MM.1S (cell line): ENCODE results near the gene PALD1.

ENCODE experiments used
- DNase-seq: peaks from one replicate; pipeline ENCODE4 v3.0.0-alpha.2; 2015
- H2AFZ ChIP-seq: fragments of 300-600 bp; sonication (generic); 2 replicates; pipeline ENCODE4 v1.6.0; 2016; ENCODE audit warnings: antibody characterized with exemption, low read length
- H3F3A ChIP-seq: fragments of 300-600 bp; sonication (generic); 2 replicates; pipeline ENCODE4 v1.6.1; 2016; ENCODE audit warnings: mild to moderate bottlenecking, antibody characterized with exemption, low read length, moderate library complexity, mixed read lengths; ENCODE audit not compliant: insufficient read depth
- H3K27ac ChIP-seq: fragments of 300-600 bp; sonication (generic); 2 replicates; pipeline ENCODE4 v1.5.1; 2016; ENCODE audit warnings: mild to moderate bottlenecking, low read length
- H3K27me3 ChIP-seq: fragments of 300-600 bp; sonication (generic); replicated peaks from 2 replicates; pipeline ENCODE4 v1.6.0; 2016; ENCODE audit warnings: low read length; ENCODE audit not compliant: insufficient read depth
- H3K36me3 ChIP-seq: fragments of 300-600 bp; sonication (generic); replicated peaks from 2 replicates; pipeline ENCODE4 v1.6.1; 2016; ENCODE audit warnings: mild to moderate bottlenecking, low read length, mixed read lengths; ENCODE audit not compliant: insufficient read depth
- H3K4me1 ChIP-seq: fragments of 300-600 bp; sonication (generic); 2 replicates; pipeline ENCODE4 v1.6.1; 2016; ENCODE audit warnings: low read length, mixed read lengths
- H3K4me2 ChIP-seq: fragments of 300-600 bp; sonication (generic); 2 replicates; pipeline ENCODE4 v1.6.0; 2016; ENCODE audit warnings: low read depth, low read length
- H3K4me3 ChIP-seq: fragments of 300-600 bp; sonication (generic); 2 replicates; pipeline ENCODE4 v1.5.1; 2016; ENCODE audit warnings: low read length, mixed read lengths
- H3K79me2 ChIP-seq: fragments of 300-600 bp; sonication (generic); 2 replicates; pipeline ENCODE4 v1.6.1; 2016; ENCODE audit warnings: mixed run types, low read length, mixed read lengths
- H3K9ac ChIP-seq: fragments of 300-600 bp; sonication (generic); 2 replicates; pipeline ENCODE4 v1.6.1; 2016; ENCODE audit warnings: low read length, mixed read lengths
- H3K9me2 ChIP-seq: fragments of 300-600 bp; sonication (generic); replicated peaks from 2 replicates; pipeline ENCODE4 v1.6.1; 2016; ENCODE audit warnings: mild to moderate bottlenecking, low read length, mixed read lengths; ENCODE audit not compliant: insufficient read depth
- H3K9me3 ChIP-seq: fragments of 300-600 bp; sonication (generic); replicated peaks from 2 replicates; pipeline ENCODE4 v1.6.1; 2016; ENCODE audit warnings: mild to moderate bottlenecking, low read length, mixed read lengths; ENCODE audit not compliant: insufficient read depth
- H4K20me1 ChIP-seq: fragments of 300-600 bp; sonication (generic); 2 replicates; pipeline ENCODE4 v1.6.1; 2016; ENCODE audit warnings: mild to moderate bottlenecking, low read length, moderate library complexity, mixed read lengths; ENCODE audit not compliant: insufficient read depth
- EZH2 ChIP-seq: fragments of 300-600 bp; sonication (generic); optimal IDR thresholded peaks from 2 replicates; pipeline ENCODE3; 2017; ENCODE audit warnings: low read depth, mild to moderate bottlenecking, antibody characterized with exemption, low read length, mixed read lengths
- EZH2phosphoT487 ChIP-seq: fragments of 300-600 bp; sonication (generic); IDR thresholded peaks from 2 replicates; pipeline ENCODE4 v1.6.1; 2018; ENCODE audit warnings: antibody characterized with exemption, low read length
- TF ChIP-seq, protein P1 (sequence below): fragments of 300-600 bp; sonication (generic); IDR thresholded peaks from 2 replicates; pipeline ENCODE4 v1.5.1; 2016; ENCODE audit warnings: antibody characterized with exemption, low read length, mixed read lengths

The PALD1 gene

GRCh38 chr10:70566515-70567290, 88.1 kb downstream of the PALD1 start:
- no peaks in the 10 kb centered on the region for H3F3A ChIP-seq
- no peak overlapping the region for H2AFZ ChIP-seq
- H3K9ac ChIP-seq, result no peak overlapping the region
- TF ChIP-seq, protein P1, sequence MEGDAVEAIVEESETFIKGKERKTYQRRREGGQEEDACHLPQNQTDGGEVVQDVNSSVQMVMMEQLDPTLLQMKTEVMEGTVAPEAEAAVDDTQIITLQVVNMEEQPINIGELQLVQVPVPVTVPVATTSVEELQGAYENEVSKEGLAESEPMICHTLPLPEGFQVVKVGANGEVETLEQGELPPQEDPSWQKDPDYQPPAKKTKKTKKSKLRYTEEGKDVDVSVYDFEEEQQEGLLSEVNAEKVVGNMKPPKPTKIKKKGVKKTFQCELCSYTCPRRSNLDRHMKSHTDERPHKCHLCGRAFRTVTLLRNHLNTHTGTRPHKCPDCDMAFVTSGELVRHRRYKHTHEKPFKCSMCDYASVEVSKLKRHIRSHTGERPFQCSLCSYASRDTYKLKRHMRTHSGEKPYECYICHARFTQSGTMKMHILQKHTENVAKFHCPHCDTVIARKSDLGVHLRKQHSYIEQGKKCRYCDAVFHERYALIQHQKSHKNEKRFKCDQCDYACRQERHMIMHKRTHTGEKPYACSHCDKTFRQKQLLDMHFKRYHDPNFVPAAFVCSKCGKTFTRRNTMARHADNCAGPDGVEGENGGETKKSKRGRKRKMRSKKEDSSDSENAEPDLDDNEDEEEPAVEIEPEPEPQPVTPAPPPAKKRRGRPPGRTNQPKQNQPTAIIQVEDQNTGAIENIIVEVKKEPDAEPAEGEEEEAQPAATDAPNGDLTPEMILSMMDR, result no peak
- peaks cover 3% of the 10 kb centered on the region for H3K36me3 ChIP-seq
- no peaks in the 10 kb centered on the region for H3K9me2 ChIP-seq
- no peaks in the 10 kb centered on the region for H4K20me1 ChIP-seq
- no peak overlapping the region for H3K4me3 ChIP-seq
- H3K4me2 ChIP-seq, result no peak overlapping the region
- H3K79me2 ChIP-seq, result no peaks in the 10 kb centered on the region
- no peaks in the 10 kb centered on the region for H3K4me1 ChIP-seq
- H3K27ac ChIP-seq, result no peak overlapping the region
- H3K27me3 ChIP-seq, result no peaks in the 10 kb centered on the region
- DNase-seq, result no peak
- H3K9me3 ChIP-seq, result no peaks in the 10 kb centered on the region

GRCh38 chr10:70567603-70568002, 89.0 kb downstream of the PALD1 start:
- H3K4me1 ChIP-seq, result no peaks in the 10 kb centered on the region
- TF ChIP-seq EZH2 (no peak), EZH2phosphoT487 (no peak)
- TF ChIP-seq, protein P1, result no peak
- H3K79me2 ChIP-seq, result no peaks in the 10 kb centered on the region
- no peaks in the 10 kb centered on the region for H4K20me1 ChIP-seq
- H3K36me3 ChIP-seq, result peaks cover 3% of the 10 kb centered on the region
- no peak overlapping the region for H3K9ac ChIP-seq
- H3K4me3 ChIP-seq, result no peak overlapping the region
- no peak overlapping the region for H3K27ac ChIP-seq
- H2AFZ ChIP-seq, result no peak overlapping the region
- H3F3A ChIP-seq, result no peaks in the 10 kb centered on the region
- H3K4me2 ChIP-seq, result no peak overlapping the region
- no peaks in the 10 kb centered on the region for H3K9me3 ChIP-seq
- H3K9me2 ChIP-seq, result no peaks in the 10 kb centered on the region
- DNase-seq, result no peak
- H3K27me3 ChIP-seq, result no peaks in the 10 kb centered on the region

- TF ChIP-seq EZH2phosphoT487 (no peak), EZH2 (no peak)
- TF ChIP-seq, protein P1, result no peak
Measured at GRCh38 chr10:70568113-70568512, 89.5 kb downstream of the PALD1 start.

More at GRCh38 chr10:70568113-70568512, 89.5 kb downstream of the PALD1 start:
- 0 out of 2 replicates have a peak, but pooled peaks cover 1% of the 10 kb centered on the region for H3K4me1 ChIP-seq
- no peak overlapping the region for H3K9ac ChIP-seq
- no peak overlapping the region for H3K4me3 ChIP-seq
- no peaks in the 10 kb centered on the region for H3K9me2 ChIP-seq
- DNase-seq, result no peak
- H3K27me3 ChIP-seq, result no peaks in the 10 kb centered on the region
- H3K36me3 ChIP-seq, result peaks cover 3% of the 10 kb centered on the region
- no peak overlapping the region for H3K27ac ChIP-seq
- H3K79me2 ChIP-seq, result no peaks in the 10 kb centered on the region
- H3K9me3 ChIP-seq, result no peaks in the 10 kb centered on the region
- H4K20me1 ChIP-seq, result no peaks in the 10 kb centered on the region
- peaks cover 1% of the 10 kb centered on the region; the same call in 1 of the 2 replicates for H3F3A ChIP-seq
- H2AFZ ChIP-seq, result no peak overlapping the region
- H3K4me2 ChIP-seq, result no peak overlapping the region
